Stimulated activated effector memory CD8-positive, alpha-beta T cell treated with anti-CD3 and anti-CD28 coated beads, Interleukin-12 subunit alpha, Interleukin-12 subunit beta, amount 100 ng/mL, for 72 hours (primary cell): ENCODE results near the gene REXO1.

ENCODE experiments used
- ATAC-seq: fragments of 150-1000 bp; cut with Tn5 transposase; 2 replicates; pipeline ENCODE4 v1.10.0; 2021
- DNase-seq, 2 donors: peaks; one replicate each; pipeline ENCODE4 v3.0.0; 2021 to 2022; ENCODE audit warnings: low spot score in 2 of 2
- H3K27ac Mint-ChIP-seq: one replicate; pipeline ENCODE4 v1.8.0; 2022; ENCODE audit warnings: mild to moderate bottlenecking, mixed read lengths
- H3K36me3 Mint-ChIP-seq: one replicate; pipeline ENCODE4 v1.8.0; 2022; ENCODE audit warnings: mild to moderate bottlenecking, mixed read lengths
- H3K4me1 Mint-ChIP-seq: one replicate; pipeline ENCODE4 v1.8.0; 2022; ENCODE audit warnings: mixed read lengths
- H3K4me3 Mint-ChIP-seq: one replicate; pipeline ENCODE4 v1.8.0; 2022; ENCODE audit warnings: mild to moderate bottlenecking, mixed read lengths
- H3K9me3 Mint-ChIP-seq: one replicate; pipeline ENCODE4 v1.8.0; 2022; ENCODE audit warnings: mixed read lengths

REXO1 gene

DNA sequence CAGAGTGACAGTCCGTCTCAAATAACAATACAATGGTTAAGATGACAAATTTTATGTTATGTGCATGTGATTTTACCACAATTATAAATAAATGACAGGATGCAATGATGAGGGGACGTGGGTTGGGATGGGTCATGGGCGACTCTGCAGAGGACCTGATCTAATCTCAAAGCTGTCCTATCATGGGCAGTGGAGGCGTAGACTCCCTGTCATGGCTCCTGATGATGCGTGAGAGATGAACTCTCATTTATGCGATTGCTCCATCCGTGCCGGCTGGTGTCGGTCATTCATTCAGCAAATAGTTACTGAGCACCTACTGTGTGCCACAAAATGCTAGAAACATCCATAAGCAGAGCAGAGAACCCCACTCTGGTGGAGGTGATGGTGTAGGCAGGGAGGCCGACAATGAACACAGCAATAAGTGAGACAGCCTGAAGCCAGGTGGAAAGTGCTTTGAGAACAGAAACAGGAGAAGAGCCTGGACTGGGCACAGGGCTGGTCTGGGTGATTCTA, 1.7 kb upstream of the REXO1 start:
- Mint-ChIP-seq H3K4me1 (peaks cover 48% of the 10 kb centered on the region), H3K9me3 (no peaks in the 10 kb centered on the region), H3K4me3 (no peak overlapping the region), H3K36me3 (peaks cover 34% of the 10 kb centered on the region), H3K27ac (peak overlapping the region; percentile 92)
- no peak for ATAC-seq
- DNase-seq, result no peak

DNA sequence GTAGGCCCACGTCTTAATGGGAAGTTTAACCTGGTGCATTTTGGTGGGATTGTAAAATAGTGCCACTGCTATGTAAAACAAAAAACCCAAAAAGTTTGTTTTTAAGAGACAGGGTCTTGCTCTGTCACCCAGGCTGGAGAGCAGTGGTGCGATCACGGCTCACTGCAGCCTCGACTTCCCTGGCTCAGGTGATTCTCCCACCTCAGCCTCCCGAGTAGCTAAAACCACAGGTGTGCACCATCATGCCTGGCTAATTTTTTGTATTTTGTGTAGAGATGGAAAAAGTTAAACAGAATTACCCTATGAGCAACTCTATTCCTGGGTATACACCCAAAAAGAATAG, 820 bp upstream of the REXO1 start:
- peaks cover 54% of the 10 kb centered on the region for H3K4me1 Mint-ChIP-seq
- peak overlapping the region; percentile 86 for H3K4me3 Mint-ChIP-seq

GRCh38 chr19:1847684-1848398, 442 bp downstream of the REXO1 start:
- no peak for DNase-seq
- peaks cover 54% of the 10 kb centered on the region for H3K4me1 Mint-ChIP-seq
- ATAC-seq, result peak; percentile 52

More for the DNA sequence above, 820 bp upstream of the REXO1 start:
- peaks cover 43% of the 10 kb centered on the region for H3K36me3 Mint-ChIP-seq
- H3K9me3 Mint-ChIP-seq, result no peaks in the 10 kb centered on the region
- H3K27ac Mint-ChIP-seq, result peak overlapping the region; percentile 97
- ATAC-seq (no peak), DNase-seq (no peak)

GRCh38 chr19:1847348-1847683, 967 bp downstream of the REXO1 start:
- no peaks in the 10 kb centered on the region for H3K9me3 Mint-ChIP-seq
- H3K4me3 Mint-ChIP-seq, result peak overlapping the region; percentile 86
- no peak for ATAC-seq
- no peak for DNase-seq
- H3K27ac Mint-ChIP-seq, result peak overlapping the region; percentile 97
- peaks cover 54% of the 10 kb centered on the region for H3K4me1 Mint-ChIP-seq
- H3K36me3 Mint-ChIP-seq, result peaks cover 38% of the 10 kb centered on the region

More at GRCh38 chr19:1847684-1848398, 442 bp downstream of the REXO1 start:
- peak overlapping the region; percentile 97 for H3K27ac Mint-ChIP-seq
- peaks cover 38% of the 10 kb centered on the region for H3K36me3 Mint-ChIP-seq
- peak overlapping the region; percentile 86 for H3K4me3 Mint-ChIP-seq
- H3K9me3 Mint-ChIP-seq, result no peaks in the 10 kb centered on the region

DNA sequence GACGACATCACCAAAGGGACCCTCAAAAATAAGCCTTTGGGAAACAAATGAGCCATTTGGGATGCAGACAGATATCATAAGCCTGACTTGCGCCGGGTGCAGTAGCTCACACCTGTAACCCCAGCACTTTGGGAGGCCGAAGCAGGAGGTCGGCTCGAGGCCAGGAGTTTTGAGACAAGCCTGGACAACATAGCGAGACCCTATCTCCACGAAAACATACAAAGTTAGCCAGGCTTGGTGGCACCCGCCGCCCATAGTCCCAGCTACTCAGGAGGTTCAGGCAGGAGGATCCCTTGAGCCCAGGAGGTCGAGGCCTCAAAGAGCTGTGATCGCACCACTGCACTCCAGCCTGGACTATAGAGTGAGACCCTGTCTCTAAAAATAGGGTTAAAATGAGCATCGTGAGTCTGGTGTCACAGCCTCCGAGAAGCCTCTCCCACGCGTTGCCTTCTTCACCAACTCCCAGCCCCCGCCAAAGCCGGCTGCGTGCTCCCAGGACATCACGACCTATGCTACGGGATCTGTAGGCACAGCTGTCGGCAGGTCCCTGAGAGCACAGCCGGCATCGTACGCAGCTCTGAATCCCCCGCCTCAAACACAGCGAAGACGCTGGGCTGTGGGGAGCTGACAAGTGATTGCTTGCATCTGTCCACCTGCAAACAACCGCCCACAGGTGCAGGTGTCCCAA, 1.6 kb downstream of the REXO1 start:
- no peaks in the 10 kb centered on the region for H3K9me3 Mint-ChIP-seq
- DNase-seq, result no peak
- peaks cover 38% of the 10 kb centered on the region for H3K36me3 Mint-ChIP-seq
- H3K4me1 Mint-ChIP-seq, result peaks cover 54% of the 10 kb centered on the region
- H3K4me3 Mint-ChIP-seq, result peak overlapping the region; percentile 86
- peak overlapping the region; percentile 97 for H3K27ac Mint-ChIP-seq
- ATAC-seq, result no peak

- peaks cover 58% of the 10 kb centered on the region for H3K4me1 Mint-ChIP-seq
- ATAC-seq, result no peak
These were observed 2.6 kb downstream of the REXO1 start for GRCh38 chr19:1845642-1846041.

GRCh38 chr19:1845125-1845515, 3.2 kb downstream of the REXO1 start:
- Mint-ChIP-seq H3K27ac (peak overlapping the region; percentile 74), H3K4me1 (peaks cover 53% of the 10 kb centered on the region), H3K9me3 (no peaks in the 10 kb centered on the region), H3K36me3 (peaks cover 45% of the 10 kb centered on the region), H3K4me3 (no peak overlapping the region)
- DNase-seq, result no peak
- ATAC-seq, result no peak

More at GRCh38 chr19:1845642-1846041, 2.6 kb downstream of the REXO1 start:
- H3K27ac Mint-ChIP-seq, result peak overlapping the region; percentile 97
- H3K36me3 Mint-ChIP-seq, result peaks cover 45% of the 10 kb centered on the region
- no peaks in the 10 kb centered on the region for H3K9me3 Mint-ChIP-seq
- DNase-seq, result no peak
- peak overlapping the region; percentile 86 for H3K4me3 Mint-ChIP-seq

DNA sequence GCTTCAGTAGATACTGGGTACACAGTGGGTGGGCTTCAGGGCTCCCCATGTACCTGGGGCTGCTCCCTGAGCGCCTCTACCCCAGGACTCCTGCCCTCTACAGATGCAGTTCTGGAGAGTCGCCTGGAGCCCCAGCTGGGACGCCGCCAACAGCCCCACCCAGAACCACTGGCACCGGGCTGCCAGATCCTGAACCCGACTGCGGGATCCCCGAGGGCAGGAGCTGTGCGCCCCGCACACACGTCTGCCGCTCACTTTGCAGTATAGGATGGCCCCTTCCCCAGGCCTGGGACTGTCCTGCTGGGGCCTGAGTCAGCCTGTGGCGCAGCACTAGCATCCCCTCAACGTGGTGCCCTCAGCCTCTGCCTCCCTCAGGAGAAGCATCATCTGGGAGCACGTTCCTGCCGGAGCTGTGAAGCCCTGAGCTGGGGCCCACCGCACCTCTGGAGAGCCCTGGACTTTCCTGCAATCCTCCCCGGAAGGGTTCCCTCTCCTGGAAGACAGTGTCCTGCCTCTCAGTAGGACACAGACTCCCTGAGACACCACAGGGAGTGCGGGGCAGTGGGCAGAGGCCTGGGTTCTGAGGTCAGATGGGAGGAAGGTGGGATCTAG, 3.7 kb downstream of the REXO1 start:
- Mint-ChIP-seq H3K4me3 (no peak overlapping the region), H3K36me3 (peaks cover 48% of the 10 kb centered on the region), H3K4me1 (peaks cover 55% of the 10 kb centered on the region), H3K27ac (peak overlapping the region; percentile 74), H3K9me3 (no peaks in the 10 kb centered on the region)
- no peak for DNase-seq
- ATAC-seq, result no peak

DNA sequence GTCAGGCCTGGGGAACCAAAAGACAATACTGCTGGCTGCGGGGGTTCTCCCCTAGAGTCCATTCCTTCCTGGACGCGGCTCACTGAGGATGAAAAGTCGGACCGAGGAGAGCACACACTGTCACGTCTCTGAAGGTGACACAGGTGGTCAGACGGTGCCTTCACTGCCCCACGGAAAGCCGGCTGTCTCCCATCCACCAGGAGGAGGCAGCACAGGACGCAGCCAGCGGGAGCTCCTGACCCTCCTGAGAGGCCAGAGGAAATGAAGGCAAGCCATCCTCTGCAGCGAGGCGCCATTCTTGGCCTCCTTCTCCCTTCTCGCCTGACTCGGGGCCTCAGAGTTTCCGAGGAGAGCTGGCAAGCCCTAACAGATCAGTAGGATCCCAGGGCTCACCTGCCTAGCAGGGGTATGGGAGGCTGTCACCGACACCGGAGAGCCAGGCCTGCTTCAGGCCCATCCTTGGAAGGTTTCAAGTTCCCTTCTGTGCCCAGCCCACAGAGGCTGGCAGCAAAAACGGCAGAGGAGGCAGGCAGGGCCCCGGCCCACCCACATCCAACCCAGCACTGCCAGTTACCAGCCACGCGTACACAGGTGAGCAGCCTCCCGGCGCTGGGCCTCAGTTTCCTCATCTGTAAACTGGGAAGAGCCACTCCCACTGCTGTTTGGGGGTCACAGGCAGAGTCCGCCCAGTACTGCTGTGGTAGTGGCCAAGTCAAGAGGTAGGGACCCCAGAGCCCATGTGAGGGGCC, 4.5 kb downstream of the REXO1 start:
- ATAC-seq, result no peak
- Mint-ChIP-seq H3K27ac (peak overlapping the region; percentile 37), H3K9me3 (no peaks in the 10 kb centered on the region), H3K4me1 (peaks cover 59% of the 10 kb centered on the region), H3K36me3 (peaks cover 51% of the 10 kb centered on the region), H3K4me3 (no peak overlapping the region)
- no peak for DNase-seq

- Mint-ChIP-seq H3K36me3 (peaks cover 57% of the 10 kb centered on the region), H3K9me3 (no peaks in the 10 kb centered on the region), H3K4me3 (no peak overlapping the region), H3K27ac (peak overlapping the region; percentile 56), H3K4me1 (peaks cover 59% of the 10 kb centered on the region)
- ATAC-seq, result no peak
- DNase-seq, result no peak
These were observed 5.2 kb downstream of the REXO1 start for GRCh38 chr19:1843116-1843515.

- Mint-ChIP-seq H3K36me3 (peaks cover 58% of the 10 kb centered on the region), H3K27ac (peak overlapping the region; percentile 75), H3K4me3 (no peak overlapping the region), H3K4me1 (peaks cover 51% of the 10 kb centered on the region), H3K9me3 (no peaks in the 10 kb centered on the region)
- DNase-seq (no peak), ATAC-seq (no peak)
These were observed 6.9 kb downstream of the REXO1 start for GRCh38 chr19:1841209-1841924.

GRCh38 chr19:1840541-1841115, 7.7 kb downstream of the REXO1 start:
- H3K36me3 Mint-ChIP-seq, result peaks cover 51% of the 10 kb centered on the region
- no peak for ATAC-seq
- no peak for DNase-seq
- no peak overlapping the region for H3K4me3 Mint-ChIP-seq
- no peaks in the 10 kb centered on the region for H3K9me3 Mint-ChIP-seq
- H3K27ac Mint-ChIP-seq, result peak overlapping the region; percentile 75
- peaks cover 50% of the 10 kb centered on the region for H3K4me1 Mint-ChIP-seq

- ATAC-seq (no peak), DNase-seq (no peak)
- Mint-ChIP-seq H3K4me3 (no peak overlapping the region), H3K9me3 (no peaks in the 10 kb centered on the region), H3K4me1 (peaks cover 47% of the 10 kb centered on the region), H3K36me3 (peaks cover 45% of the 10 kb centered on the region), H3K27ac (peak overlapping the region; percentile 75)
These were observed 8.4 kb downstream of the REXO1 start for GRCh38 chr19:1839658-1840540.
